Nephron (organoid): ENCODE results near the gene PLIN4.
"Not testable (repeated sequence)": the region's sequence is repeated elsewhere in the genome, so short reads cannot be mapped to it uniquely, and the experiment has no call there.

Experiments
- H3K27ac Mint-ChIP-seq, 3 experiments: 2 replicates each; pipeline ENCODE4 v1.8.0; 2020; ENCODE audit warnings: mixed read lengths in 3 of 3, mild to moderate bottlenecking in 2 of 3, moderate library complexity in 1 of 3
- H3K27me3 Mint-ChIP-seq: 2 replicates; pipeline ENCODE4 v1.8.0; 2021; ENCODE audit warnings: low read depth, mild to moderate bottlenecking, moderate library complexity, mixed read lengths
- H3K36me3 Mint-ChIP-seq: 2 replicates; pipeline ENCODE4 v1.8.0; 2020; ENCODE audit warnings: low read depth, mixed read lengths
- H3K4me1 Mint-ChIP-seq: 2 replicates; pipeline ENCODE4 v1.8.0; 2020; ENCODE audit warnings: mixed read lengths
- H3K4me3 Mint-ChIP-seq, 3 experiments: 2 replicates each; pipeline ENCODE4 v1.8.0; 2020; ENCODE audit warnings: mild to moderate bottlenecking in 3 of 3, mixed read lengths in 3 of 3, moderate library complexity in 2 of 3
- H3K9me3 Mint-ChIP-seq: 2 replicates; pipeline ENCODE4 v1.8.0; 2020; ENCODE audit warnings: mixed read lengths
- CTCF ChIP-seq, 3 experiments: fragments of 200-600 bp; sonication (generic); IDR thresholded peaks; one replicate each; pipeline ENCODE4 v1.5.0; 2021; ENCODE audit warnings: antibody characterized with exemption in 3 of 3; ENCODE audit not compliant: unreplicated experiment in 3 of 3

PLIN4 gene

GRCh38 chr19:4528843-4529242, 10.6 kb upstream of the PLIN4 start:
- Mint-ChIP-seq H3K9me3 (no peaks in the 10 kb centered on the region), H3K4me3 (no peak overlapping the region), H3K27ac (no peak overlapping the region), H3K4me1 (no peaks in the 10 kb centered on the region), H3K36me3 (no peaks in the 10 kb centered on the region), H3K27me3 (peaks cover 15% of the 10 kb centered on the region)
- no peak for TF ChIP-seq CTCF (IDR thresholded peaks at IDR 0.05; ENCODE audit: unreplicated experiment in 3 of 3)

GRCh38 chr19:4527377-4527776, 9.1 kb upstream of the PLIN4 start:
- H3K27ac Mint-ChIP-seq, H3K4me1 Mint-ChIP-seq: not testable (repeated sequence)

GRCh38 chr19:4525563-4526002, 7.3 kb upstream of the PLIN4 start:
- Mint-ChIP-seq H3K9me3 (no peaks in the 10 kb centered on the region), H3K4me1 (no peaks in the 10 kb centered on the region), H3K27ac (no peak overlapping the region), H3K36me3 (no peaks in the 10 kb centered on the region), H3K4me3 (no peak overlapping the region), H3K27me3 (peaks cover 8% of the 10 kb centered on the region)
- no peak for TF ChIP-seq CTCF (IDR thresholded peaks at IDR 0.05; ENCODE audit: unreplicated experiment in 3 of 3)

More at GRCh38 chr19:4527377-4527776, 9.1 kb upstream of the PLIN4 start:
- H3K36me3 Mint-ChIP-seq, H3K4me3 Mint-ChIP-seq, H3K27me3 Mint-ChIP-seq, H3K9me3 Mint-ChIP-seq: not testable (repeated sequence)

DNA sequence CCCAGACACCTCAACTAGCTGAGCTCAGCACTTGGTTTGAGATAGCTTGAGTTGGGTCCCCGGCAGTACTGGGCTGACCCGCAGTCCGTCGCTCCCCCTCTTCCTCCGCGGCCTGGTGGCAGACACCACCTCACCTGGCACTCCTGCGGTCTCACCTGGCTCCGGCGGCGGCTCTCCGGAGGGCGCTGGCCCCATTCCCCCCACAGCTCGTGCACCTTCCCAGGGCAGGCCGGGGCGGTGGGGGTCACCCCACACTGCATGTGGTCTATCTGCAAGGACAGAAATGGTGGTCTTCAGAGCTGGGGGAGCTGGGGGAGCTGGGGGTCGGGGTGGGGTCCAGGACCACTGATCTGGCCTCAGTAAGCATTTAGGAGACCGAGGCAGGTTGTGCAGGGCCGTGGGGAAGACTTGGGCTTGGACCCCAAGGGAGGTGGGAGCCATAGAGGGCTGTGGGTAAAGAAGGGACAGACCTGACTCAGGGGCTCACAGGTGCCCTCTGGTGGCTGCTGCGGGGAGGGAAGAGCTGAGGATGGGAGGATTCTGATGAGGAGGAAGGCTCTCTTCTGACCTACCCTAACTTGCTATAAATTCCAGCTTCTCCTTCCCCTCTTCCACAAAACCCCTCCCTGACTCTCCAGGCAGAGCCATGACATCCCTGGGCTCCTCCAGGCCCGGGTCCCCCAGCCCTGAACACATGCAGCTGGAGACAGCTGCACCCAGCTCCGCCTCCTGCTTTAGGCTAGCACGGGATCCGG, 6.7 kb upstream of the PLIN4 start:
- TF ChIP-seq CTCF (IDR thresholded peaks at IDR 0.05; ENCODE audit: unreplicated experiment in 3 of 3): peak; percentile 52 to 62 (median 55)
- Mint-ChIP-seq H3K4me3 (no peak overlapping the region), H3K27ac (peak overlapping the region in 1 of 3 experiments; percentile 33), H3K27me3 (peaks cover 8% of the 10 kb centered on the region), H3K36me3 (no peaks in the 10 kb centered on the region), H3K9me3 (no peaks in the 10 kb centered on the region), H3K4me1 (peaks cover 1% of the 10 kb centered on the region)

DNA sequence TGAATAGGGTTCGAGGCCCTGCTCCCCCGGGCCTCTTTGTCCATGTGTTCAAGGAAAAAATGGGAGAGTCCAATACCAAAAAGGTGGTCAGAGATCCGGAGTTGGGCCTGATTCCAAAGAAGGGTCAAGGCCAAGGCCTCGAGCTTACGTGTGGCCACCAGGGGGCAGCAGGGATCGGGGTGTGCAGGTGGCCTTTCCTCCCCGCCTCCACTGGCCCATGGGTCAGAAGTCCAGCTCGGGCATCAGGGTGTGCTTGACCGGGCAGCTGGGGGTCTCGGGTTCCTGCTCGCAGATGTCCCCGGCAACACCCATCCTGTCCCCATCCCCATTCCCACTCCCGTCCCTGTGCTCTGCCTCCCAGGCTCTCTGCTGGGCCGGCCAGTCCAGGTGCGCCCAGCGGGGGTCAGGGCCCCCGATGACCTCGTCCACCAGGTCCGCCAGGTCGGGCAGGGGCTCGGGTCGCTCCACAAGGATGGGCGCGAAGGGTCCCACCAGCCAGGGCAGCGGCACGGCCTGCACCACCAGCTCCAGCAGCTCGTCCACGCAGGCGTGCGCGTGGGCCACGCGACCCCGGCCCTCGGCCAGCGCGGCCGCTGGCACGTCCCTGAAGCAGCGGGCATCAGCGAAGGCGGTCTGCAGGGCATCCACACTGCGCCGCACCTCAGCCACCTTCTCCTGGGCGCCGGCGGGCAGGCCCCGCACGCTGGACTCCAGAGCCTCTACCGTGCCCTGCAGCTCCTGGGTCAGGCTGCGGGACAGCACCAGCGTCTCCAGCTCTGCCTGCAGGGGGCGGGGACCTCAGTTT, 5.2 kb upstream of the PLIN4 start:
- H3K36me3 Mint-ChIP-seq: no peaks in the 10 kb centered on the region
- TF ChIP-seq CTCF (IDR thresholded peaks at IDR 0.05; ENCODE audit: unreplicated experiment in 3 of 3): peak; percentile 37 to 52 (median 48)
- H3K27ac Mint-ChIP-seq: no peak overlapping the region
- H3K4me1 Mint-ChIP-seq: peaks cover 9% of the 10 kb centered on the region
- H3K9me3 Mint-ChIP-seq: no peaks in the 10 kb centered on the region
- no peak overlapping the region for H3K4me3 Mint-ChIP-seq
- peaks cover 8% of the 10 kb centered on the region for H3K27me3 Mint-ChIP-seq

DNA sequence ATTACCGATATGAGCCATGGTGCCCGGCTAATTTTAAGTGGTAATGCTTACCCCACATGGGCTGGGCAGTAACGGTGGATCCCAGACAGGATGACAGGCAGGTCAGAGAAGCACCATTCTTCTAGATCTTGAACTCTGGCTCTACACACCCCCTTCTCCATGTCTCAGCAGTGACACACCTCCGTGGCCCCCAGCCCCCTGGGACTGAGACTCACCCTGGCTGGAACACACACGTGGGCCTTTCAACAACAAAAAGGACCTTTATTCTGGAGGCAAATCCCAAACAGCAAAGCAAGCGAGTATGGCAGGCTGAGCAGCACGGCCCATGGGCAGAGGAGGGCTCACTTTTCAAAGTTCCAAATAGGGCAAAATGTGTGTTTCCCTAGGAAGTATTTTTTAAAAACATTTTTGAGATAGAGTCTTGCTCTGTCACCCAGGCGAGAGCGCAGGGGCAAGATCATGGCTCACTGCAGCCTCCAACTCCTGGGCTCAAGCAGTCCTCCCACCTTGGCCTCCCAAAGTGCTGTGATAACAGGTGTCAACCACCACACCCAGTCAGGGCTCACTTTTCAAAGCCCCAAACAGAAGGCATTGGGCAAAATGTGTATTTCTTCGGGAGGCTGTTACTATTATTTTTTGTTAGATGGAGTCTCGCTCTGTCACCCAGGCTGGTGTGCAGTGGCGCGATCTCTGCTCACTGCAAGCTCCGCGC, 4.2 kb upstream of the PLIN4 start:
- no peak overlapping the region for H3K27ac Mint-ChIP-seq
- no peak overlapping the region for H3K4me3 Mint-ChIP-seq
- no peaks in the 10 kb centered on the region for H3K9me3 Mint-ChIP-seq
- H3K27me3 Mint-ChIP-seq: peaks cover 8% of the 10 kb centered on the region
- no peaks in the 10 kb centered on the region for H3K36me3 Mint-ChIP-seq
- H3K4me1 Mint-ChIP-seq: peaks cover 11% of the 10 kb centered on the region
- no peak for TF ChIP-seq CTCF (IDR thresholded peaks at IDR 0.05; ENCODE audit: unreplicated experiment in 3 of 3)
